GM19438 (cell line): Measurements from ENCODE around the gene SPNS3.

ENCODE experiments used
- ATAC-seq: cut with Tn5 transposase; IDR thresholded peaks from one replicate; pipeline ENCODE4 v1.9.1; 2021; ENCODE audit warnings: low read depth; ENCODE audit not compliant: unreplicated experiment

Gene SPNS3

GRCh38 chr17:4520894-4521600, 87.3 kb downstream of the SPNS3 start:
- ATAC-seq, result no peak

- ATAC-seq, result no peak
Observed at GRCh38 chr17:4522661-4523060, 88.9 kb downstream of the SPNS3 start.

GRCh38 chr17:4523946-4524345, 90.2 kb downstream of the SPNS3 start:
- no peak for ATAC-seq

GRCh38 chr17:4525691-4526397, 92.1 kb downstream of the SPNS3 start:
- no peak for ATAC-seq

- no peak for ATAC-seq
Observed at GRCh38 chr17:4527134-4527533, 93.4 kb downstream of the SPNS3 start.

- no peak for ATAC-seq
Observed at GRCh38 chr17:4527566-4528125, 93.9 kb downstream of the SPNS3 start.

- ATAC-seq, result no peak
Observed at GRCh38 chr17:4529533-4530152, 95.9 kb downstream of the SPNS3 start.

GRCh38 chr17:4530799-4531730, 97.3 kb downstream of the SPNS3 start:
- ATAC-seq, result no peak

- no peak for ATAC-seq
Observed at GRCh38 chr17:4531988-4532736, 98.4 kb downstream of the SPNS3 start.

GRCh38 chr17:4532860-4533522, 99.3 kb downstream of the SPNS3 start:
- no peak for ATAC-seq

GRCh38 chr17:4533523-4534504, 100.1 kb downstream of the SPNS3 start:
- ATAC-seq, result no peak

GRCh38 chr17:4534515-4534914, 100.8 kb downstream of the SPNS3 start:
- no peak for ATAC-seq

- no peak for ATAC-seq
Observed at GRCh38 chr17:4534928-4535666, 101.4 kb downstream of the SPNS3 start.

- ATAC-seq, result no peak
Observed at GRCh38 chr17:4535667-4536258, 102.0 kb downstream of the SPNS3 start.

- ATAC-seq, result no peak
Observed at GRCh38 chr17:4536259-4536741, 102.6 kb downstream of the SPNS3 start.

GRCh38 chr17:4536742-4537411, 103.1 kb downstream of the SPNS3 start:
- no peak for ATAC-seq
